GM12878 (cell line): ENCODE measurements around the gene PPP4C. TPM values are rescaled to one million over a fixed set of nuclear protein-coding genes. Genes with fewer than 3 reads are reported as not detected.
A peak's percentile ranks its signal among the peaks of the same experiment; 100 is the strongest.

Experiments used
- BRCA1 ChIP-seq: IDR thresholded peaks from 2 replicates; pipeline ENCODE4 v1.6.1; 2011; ENCODE audit warnings: low read depth, low read length, improper control_type of control experiment
- ESRRA ChIP-seq: IDR thresholded peaks from 2 replicates; pipeline ENCODE4 v1.6.1; 2012; ENCODE audit warnings: mild to moderate bottlenecking, low read length, improper control_type of control experiment
- GABPA ChIP-seq: IDR thresholded peaks from 2 replicates; pipeline ENCODE4 v1.6.1; 2014; ENCODE audit warnings: antibody characterized with exemption, low read depth, mild to moderate bottlenecking, inconsistent platforms
- HCFC1 ChIP-seq: fragments of 150-350 bp; IDR thresholded peaks from 2 replicates; pipeline ENCODE4 v1.6.1; 2014; ENCODE audit warnings: low read length
- HDAC6 ChIP-seq: fragments of 200-600 bp; sonication (generic); IDR thresholded peaks from one replicate; pipeline ENCODE4 v1.8.0; 2017; ENCODE audit warnings: antibody characterized with exemption; ENCODE audit not compliant: unreplicated experiment
- IKZF1 ChIP-seq: fragments of 450-650 bp; conservative IDR thresholded peaks from 2 replicates; pipeline ENCODE4 v1.6.1; 2017; ENCODE audit warnings: antibody characterized with exemption, mild to moderate bottlenecking
- KAT2A ChIP-seq: conservative IDR thresholded peaks from 2 replicates; pipeline ENCODE4 v1.6.1; 2011; ENCODE audit warnings: low read depth, low read length; ENCODE audit not compliant: control insufficient read depth
- MAX ChIP-seq: IDR thresholded peaks from 2 replicates; pipeline ENCODE4 v1.6.1; 2012; ENCODE audit warnings: low read depth, low read length, improper control_type of control experiment
- NRF1 ChIP-seq: conservative IDR thresholded peaks from 2 replicates; pipeline ENCODE4 v1.6.1; 2011; ENCODE audit warnings: mild to moderate bottlenecking, low read depth, low read length, improper control_type of control experiment
- SMARCA5 ChIP-seq: fragments of 450-650 bp; IDR thresholded peaks from 2 replicates; pipeline ENCODE4 v1.6.1; 2017; ENCODE audit warnings: mild to moderate bottlenecking
- SPI1 ChIP-seq: IDR thresholded peaks from 2 replicates; pipeline ENCODE4 v1.6.1; 2011; ENCODE audit warnings: low read depth, mild to moderate bottlenecking, low read length, moderate library complexity, borderline replicate concordance; ENCODE audit not compliant: insufficient read depth
- TAF1 ChIP-seq: IDR thresholded peaks from 2 replicates; pipeline ENCODE4 v1.6.1; 2011; ENCODE audit warnings: mild to moderate bottlenecking, low read depth, low read length, borderline replicate concordance
- TCF3 ChIP-seq: IDR thresholded peaks from 2 replicates; pipeline ENCODE4 v1.6.1; 2012; ENCODE audit warnings: low read depth, mild to moderate bottlenecking, low read length, borderline replicate concordance; ENCODE audit not compliant: insufficient read depth
- TCF7 ChIP-seq: IDR thresholded peaks from 2 replicates; pipeline ENCODE4 v1.6.1; 2014; ENCODE audit warnings: antibody characterized with exemption, borderline replicate concordance
- WRNIP1 ChIP-seq: IDR thresholded peaks from 2 replicates; pipeline ENCODE4 v1.6.1; 2011; ENCODE audit warnings: low read depth, low read length, improper control_type of control experiment, borderline replicate concordance
- YY1 ChIP-seq: IDR thresholded peaks from 2 replicates; pipeline ENCODE4 v1.6.1; 2011; ENCODE audit warnings: low read depth, mild to moderate bottlenecking, low read length
- ZBTB4 ChIP-seq: fragments of 450-650 bp; formaldehyde crosslinking; IDR thresholded peaks from 2 replicates; pipeline ENCODE4 v1.4.0; 2022; ENCODE audit warnings: mild to moderate bottlenecking, moderate library complexity
- ZNF384 ChIP-seq: IDR thresholded peaks from 2 replicates; pipeline ENCODE4 v1.6.1; 2012; ENCODE audit warnings: low read depth, mild to moderate bottlenecking, low read length, improper control_type of control experiment, borderline replicate concordance
- polyA plus RNA-seq, 11 experiments: library from polyadenylated mRNA; depleted of rRNA in 4 of 11; unstranded in 6 of 11; stranded (reverse) in 5 of 11; fragments of >200 nt; fragmentation: Nextera tagmentation in 4 of 11; fragmentation: Illumina TruSeq in 1 of 11; extraction: Ambion mirVana in 4 of 11; extraction: Trizol in 1 of 11; gene quantifications; 1 replicate in 1 of 11; 2 replicates in 10 of 11; pipeline versions ENCODE4 v1.2.1 to v1.2.3, GENCODE V29; 2011 to 2016; ENCODE audit warnings: inconsistent platforms in 2 of 11, missing spikeins in 2 of 11, low read depth in 1 of 11
- total RNA-seq, 4 experiments: library from RNA; depleted of rRNA in 3 of 4; stranded (reverse); fragments of >200 nt in 3 of 4; fragmentation: Illumina TruSeq in 1 of 4; extraction: Trizol in 1 of 4; gene quantifications; 2 replicates each; pipeline versions ENCODE4 v1.2.1 to v1.2.3, GENCODE V29; 2013 to 2021
- TF ChIP-seq, protein P1 (sequence below): fragments of 450-650 bp; IDR thresholded peaks from 2 replicates; pipeline ENCODE4 v1.6.1; 2016; ENCODE audit warnings: mild to moderate bottlenecking, moderate library complexity, borderline replicate concordance
- TF ChIP-seq, protein P2 (sequence below): fragments of 450-650 bp; IDR thresholded peaks from 2 replicates; pipeline ENCODE4 v1.6.1; 2017; ENCODE audit warnings: mild to moderate bottlenecking

The PPP4C gene
- total and polyA plus RNA-seq, 10 of the 15 experiments (the other 5 are each of a cell fraction or from before 2014, with no cell fraction given): 2.7 to 240 (median 124) TPM

GRCh38 chr16:30091474-30092372, 15.9 kb downstream of the PPP4C start, which contains the start of gene TBX6 (continued):
- TF ChIP-seq TCF7 (no peak), HDAC6 (no peak), WRNIP1 (no peak), BRCA1 (no peak), YY1 (peak; percentile 83), SMARCA5 (peak; percentile 81), TAF1 (no peak; the same call in 1 of the 2 replicates), IKZF1 (peak; percentile 97), GABPA (no peak), NRF1 (no peak), ZNF384 (no peak), ESRRA (no peak), MAX (peak; percentile 62; the same call in 1 of the 2 replicates), ZBTB4 (CRISPR knock-in tag) (no peak), KAT2A (no peak), HCFC1 (peak; percentile 100), TCF3 (0 out of 2 replicates have a peak, but pooled peaks have one; percentile 42), SPI1 (no peak)
- TF ChIP-seq, protein P1, sequence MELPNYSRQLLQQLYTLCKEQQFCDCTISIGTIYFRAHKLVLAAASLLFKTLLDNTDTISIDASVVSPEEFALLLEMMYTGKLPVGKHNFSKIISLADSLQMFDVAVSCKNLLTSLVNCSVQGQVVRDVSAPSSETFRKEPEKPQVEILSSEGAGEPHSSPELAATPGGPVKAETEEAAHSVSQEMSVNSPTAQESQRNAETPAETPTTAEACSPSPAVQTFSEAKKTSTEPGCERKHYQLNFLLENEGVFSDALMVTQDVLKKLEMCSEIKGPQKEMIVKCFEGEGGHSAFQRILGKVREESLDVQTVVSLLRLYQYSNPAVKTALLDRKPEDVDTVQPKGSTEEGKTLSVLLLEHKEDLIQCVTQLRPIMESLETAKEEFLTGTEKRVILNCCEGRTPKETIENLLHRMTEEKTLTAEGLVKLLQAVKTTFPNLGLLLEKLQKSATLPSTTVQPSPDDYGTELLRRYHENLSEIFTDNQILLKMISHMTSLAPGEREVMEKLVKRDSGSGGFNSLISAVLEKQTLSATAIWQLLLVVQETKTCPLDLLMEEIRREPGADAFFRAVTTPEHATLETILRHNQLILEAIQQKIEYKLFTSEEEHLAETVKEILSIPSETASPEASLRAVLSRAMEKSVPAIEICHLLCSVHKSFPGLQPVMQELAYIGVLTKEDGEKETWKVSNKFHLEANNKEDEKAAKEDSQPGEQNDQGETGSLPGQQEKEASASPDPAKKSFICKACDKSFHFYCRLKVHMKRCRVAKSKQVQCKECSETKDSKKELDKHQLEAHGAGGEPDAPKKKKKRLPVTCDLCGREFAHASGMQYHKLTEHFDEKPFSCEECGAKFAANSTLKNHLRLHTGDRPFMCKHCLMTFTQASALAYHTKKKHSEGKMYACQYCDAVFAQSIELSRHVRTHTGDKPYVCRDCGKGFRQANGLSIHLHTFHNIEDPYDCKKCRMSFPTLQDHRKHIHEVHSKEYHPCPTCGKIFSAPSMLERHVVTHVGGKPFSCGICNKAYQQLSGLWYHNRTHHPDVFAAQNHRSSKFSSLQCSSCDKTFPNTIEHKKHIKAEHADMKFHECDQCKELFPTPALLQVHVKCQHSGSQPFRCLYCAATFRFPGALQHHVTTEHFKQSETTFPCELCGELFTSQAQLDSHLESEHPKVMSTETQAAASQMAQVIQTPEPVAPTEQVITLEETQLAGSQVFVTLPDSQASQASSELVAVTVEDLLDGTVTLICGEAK: no peak
- TF ChIP-seq, protein P2, sequence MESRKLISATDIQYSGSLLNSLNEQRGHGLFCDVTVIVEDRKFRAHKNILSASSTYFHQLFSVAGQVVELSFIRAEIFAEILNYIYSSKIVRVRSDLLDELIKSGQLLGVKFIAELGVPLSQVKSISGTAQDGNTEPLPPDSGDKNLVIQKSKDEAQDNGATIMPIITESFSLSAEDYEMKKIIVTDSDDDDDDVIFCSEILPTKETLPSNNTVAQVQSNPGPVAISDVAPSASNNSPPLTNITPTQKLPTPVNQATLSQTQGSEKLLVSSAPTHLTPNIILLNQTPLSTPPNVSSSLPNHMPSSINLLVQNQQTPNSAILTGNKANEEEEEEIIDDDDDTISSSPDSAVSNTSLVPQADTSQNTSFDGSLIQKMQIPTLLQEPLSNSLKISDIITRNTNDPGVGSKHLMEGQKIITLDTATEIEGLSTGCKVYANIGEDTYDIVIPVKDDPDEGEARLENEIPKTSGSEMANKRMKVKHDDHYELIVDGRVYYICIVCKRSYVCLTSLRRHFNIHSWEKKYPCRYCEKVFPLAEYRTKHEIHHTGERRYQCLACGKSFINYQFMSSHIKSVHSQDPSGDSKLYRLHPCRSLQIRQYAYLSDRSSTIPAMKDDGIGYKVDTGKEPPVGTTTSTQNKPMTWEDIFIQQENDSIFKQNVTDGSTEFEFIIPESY: no peak
